GM23338 (cell line): ENCODE measurements around the gene LPIN1. TPM values are rescaled to one million over a fixed set of nuclear protein-coding genes. Genes with fewer than 3 reads are reported as not detected.

Experiments
- ATAC-seq: fragments of 200-7000 bp; cut with Tn5 transposase; 3 replicates; pipeline ENCODE4 v1.9.1; 2020
- DNase-seq: peaks from one replicate; pipeline ENCODE4 v3.0.0-alpha.2; 2015; ENCODE audit warnings: low spot score
- H2AFZ ChIP-seq: fragments of 200-600 bp; sonication (generic); 2 replicates; pipeline ENCODE4 v1.8.0; 2016; ENCODE audit warnings: antibody characterized with exemption, mild to moderate bottlenecking, moderate library complexity
- H3F3A ChIP-seq: fragments of 200-600 bp; sonication (generic); replicated peaks from 2 replicates; pipeline ENCODE4 v1.8.0; 2017; ENCODE audit warnings: antibody characterized with exemption, mixed run types, low read depth
- H3K27ac ChIP-seq: fragments of 200-600 bp; sonication (generic); 2 replicates; pipeline ENCODE4 v1.6.1; 2016; ENCODE audit warnings: low read depth
- H3K27me3 ChIP-seq: fragments of 200-600 bp; sonication (generic); 2 replicates; pipeline ENCODE4 v1.8.0; 2016; ENCODE audit warnings: mild to moderate bottlenecking, mixed run types, moderate library complexity; ENCODE audit not compliant: insufficient read depth
- H3K36me3 ChIP-seq: fragments of 200-600 bp; sonication (generic); 2 replicates; pipeline ENCODE4 v1.8.0; 2016; ENCODE audit warnings: mild to moderate bottlenecking; ENCODE audit not compliant: insufficient read depth
- H3K4me1 ChIP-seq: fragments of 200-600 bp; sonication (generic); 2 replicates; pipeline ENCODE4 v1.8.0; 2016; ENCODE audit warnings: mild to moderate bottlenecking, moderate library complexity; ENCODE audit not compliant: insufficient read depth
- H3K4me2 ChIP-seq: fragments of 200-600 bp; sonication (generic); 2 replicates; pipeline ENCODE4 v1.7.1; 2017; ENCODE audit warnings: mixed run types
- H3K4me3 ChIP-seq: fragments of 200-600 bp; sonication (generic); 2 replicates; pipeline ENCODE4 v1.6.1; 2016; ENCODE audit warnings: mixed run types
- H3K79me2 ChIP-seq: fragments of 200-600 bp; sonication (generic); replicated peaks from 2 replicates; pipeline ENCODE4 v1.8.0; 2017; ENCODE audit warnings: mild to moderate bottlenecking; ENCODE audit not compliant: insufficient read depth
- H3K9me2 ChIP-seq: fragments of 200-600 bp; sonication (generic); 2 replicates; pipeline ENCODE4 v1.8.0; 2017; ENCODE audit not compliant: insufficient read depth
- H4K20me1 ChIP-seq: fragments of 200-600 bp; sonication (generic); replicated peaks from 2 replicates; pipeline ENCODE4 v1.8.0; 2017; ENCODE audit warnings: mild to moderate bottlenecking; ENCODE audit not compliant: insufficient read depth
- H3K27ac Mint-ChIP-seq: 2 replicates; pipeline ENCODE4 v1.8.0; 2020; ENCODE audit warnings: inconsistent platforms, mild to moderate bottlenecking, moderate library complexity, mixed read lengths
- H3K27me3 Mint-ChIP-seq: 3 replicates; pipeline ENCODE4 v1.8.0; 2022; ENCODE audit warnings: low read depth, mild to moderate bottlenecking, moderate library complexity, mixed read lengths, inconsistent platforms; ENCODE audit not compliant: insufficient read depth, poor library complexity
- H3K36me3 Mint-ChIP-seq: 3 replicates; pipeline ENCODE4 v1.8.0; 2021; ENCODE audit warnings: low read depth, mild to moderate bottlenecking, inconsistent platforms, moderate library complexity, mixed read lengths
- H3K4me1 Mint-ChIP-seq: 3 replicates; pipeline ENCODE4 v1.8.0; 2020; ENCODE audit warnings: mild to moderate bottlenecking, inconsistent platforms, mixed read lengths
- H3K4me3 Mint-ChIP-seq: 3 replicates; pipeline ENCODE4 v1.8.0; 2021; ENCODE audit warnings: moderate library complexity, mild to moderate bottlenecking, inconsistent platforms, mixed read lengths
- H3K9me3 Mint-ChIP-seq: 3 replicates; pipeline ENCODE4 v1.8.0; 2020; ENCODE audit warnings: moderate library complexity, mild to moderate bottlenecking, inconsistent platforms, mixed read lengths
- CREB1 ChIP-seq: fragments of 250-450 bp; sonication (Bioruptor Pico); IDR thresholded peaks from 2 replicates; pipeline ENCODE4 v1.5.0; 2020; ENCODE audit warnings: low read depth, mild to moderate bottlenecking, moderate library complexity
- CTCF ChIP-seq, 2 experiments: fragments of 200-600 bp in 1 of 2; sonication (generic) in 1 of 2; conservative IDR thresholded peaks; 2 replicates each; pipeline versions ENCODE4 v1.5.1 to v1.6.1; 2016 to 2017; ENCODE audit warnings: antibody characterized with exemption in 2 of 2, low read depth in 2 of 2, mild to moderate bottlenecking in 2 of 2, moderate library complexity in 1 of 2
- EZH2 ChIP-seq: fragments of 200-600 bp; sonication (generic); IDR thresholded peaks from one replicate; pipeline ENCODE4 v1.8.0; 2017; ENCODE audit warnings: antibody characterized with exemption, mild to moderate bottlenecking, low read depth; ENCODE audit not compliant: unreplicated experiment
- EZH2phosphoT487 ChIP-seq: fragments of 200-600 bp; sonication (generic); IDR thresholded peaks from one replicate; pipeline ENCODE4 v1.8.1; 2018; ENCODE audit warnings: antibody characterized with exemption; ENCODE audit not compliant: unreplicated experiment
- JUNB ChIP-seq: IDR thresholded peaks from one replicate; pipeline ENCODE4 v1.6.1; 2016; ENCODE audit warnings: antibody characterized with exemption; ENCODE audit not compliant: unreplicated experiment
- NANOG ChIP-seq: IDR thresholded peaks from 2 replicates; pipeline ENCODE4 v1.6.1; 2016; ENCODE audit warnings: antibody characterized with exemption, borderline replicate concordance
- REST ChIP-seq: IDR thresholded peaks from one replicate; pipeline ENCODE4 v1.6.1; 2018; ENCODE audit warnings: antibody characterized with exemption; ENCODE audit not compliant: unreplicated experiment
- ZNF114 ChIP-seq: fragments of 250-450 bp; sonication (Bioruptor Pico); IDR thresholded peaks from 2 replicates; pipeline ENCODE4 v1.5.0; 2020; ENCODE audit warnings: mild to moderate bottlenecking, moderate library complexity
- ZNF331 ChIP-seq: fragments of 250-450 bp; sonication (Bioruptor Pico); IDR thresholded peaks from 2 replicates; pipeline ENCODE4 v1.5.0; 2020; ENCODE audit warnings: low read depth, mild to moderate bottlenecking, moderate library complexity
- polyA plus RNA-seq: library from polyadenylated mRNA; unstranded; fragments of >200 nt; fragmentation: Nextera tagmentation; extraction: Ambion mirVana; gene quantifications from 2 replicates; pipeline ENCODE4 v1.2.1, GENCODE V29; 2016
- total RNA-seq: library from RNA; depleted of rRNA; stranded (reverse); fragments of >200 nt; shearing (Covaris generic); gene quantifications from 2 replicates; pipeline ENCODE4 v1.2.3, GENCODE V29; 2014
- TF ChIP-seq, protein P1 (sequence below): IDR thresholded peaks from 2 replicates; pipeline ENCODE4 v1.6.1; 2016; ENCODE audit warnings: antibody characterized with exemption

The LPIN1 gene
- total and polyA plus RNA-seq, 2 experiments from 2014 or later = 4.4 to 9.5 TPM

DNA sequence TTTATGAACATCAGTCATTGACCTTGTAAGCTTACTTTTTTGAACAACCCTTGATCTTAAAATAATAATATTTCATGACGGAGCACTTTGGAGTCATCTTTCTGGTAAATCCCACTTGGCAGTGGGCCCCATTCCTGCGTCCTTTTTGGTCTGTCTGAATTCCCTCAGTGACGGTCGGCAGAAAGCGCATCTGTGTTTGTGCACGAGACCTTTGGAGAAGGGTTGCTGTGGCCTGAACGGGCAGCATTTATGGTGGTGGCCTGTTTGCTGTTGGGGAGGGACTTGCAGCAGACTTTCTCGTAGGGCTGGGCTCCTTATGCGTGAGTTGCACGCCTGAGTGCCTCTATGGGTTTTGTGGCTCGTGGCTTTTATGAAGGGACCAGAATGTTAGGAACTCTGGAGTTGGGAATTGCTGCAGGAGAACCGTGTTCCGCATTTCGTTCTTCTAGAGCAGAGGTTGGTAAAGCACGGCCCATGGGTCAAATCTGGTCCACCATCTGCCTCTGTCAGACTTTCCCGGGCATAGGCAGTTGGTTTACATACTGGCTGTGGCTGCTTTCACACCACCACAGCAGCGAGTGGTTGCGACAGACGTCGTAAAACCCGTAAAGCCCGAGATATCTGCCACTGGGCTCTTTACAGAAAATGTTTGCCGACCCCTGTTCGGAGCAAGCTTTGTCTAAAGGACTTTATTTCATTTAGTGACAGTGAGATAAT is 30.8 kb downstream of the LPIN1 start (continued):
- TF ChIP-seq REST (no peak), ZNF114 (CRISPR knock-in tag) (no peak), CTCF (conservative IDR thresholded peaks at IDR 0.05; ENCODE audit: low read depth in 2 of 2) (no peak), NANOG (no peak)

DNA sequence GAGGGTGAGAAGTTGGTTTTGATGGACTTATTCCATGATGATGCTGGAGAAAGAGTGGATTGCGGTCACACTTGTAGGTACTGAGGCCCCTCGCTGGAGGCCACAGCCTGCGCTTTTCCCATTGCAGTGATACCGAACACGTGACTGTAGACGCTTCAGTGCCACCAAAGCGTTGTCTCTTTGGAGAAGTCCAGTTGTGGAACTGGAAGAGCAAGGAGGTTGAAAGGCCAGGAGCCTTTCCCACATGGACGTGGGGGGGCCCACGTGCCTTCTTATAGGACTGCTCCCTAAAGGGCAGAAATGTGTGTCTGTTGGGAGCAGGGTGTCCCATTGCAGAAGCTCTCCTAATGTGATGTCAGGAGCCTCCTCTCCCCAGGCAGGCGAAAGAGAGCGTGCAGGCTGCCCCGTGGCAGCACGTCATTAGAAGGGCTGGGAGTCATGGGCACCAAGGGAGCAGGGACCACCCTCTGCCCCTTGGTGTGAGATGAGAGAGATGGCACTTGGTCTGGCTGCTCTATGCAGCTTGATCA is 31.5 kb downstream of the LPIN1 start:
- Mint-ChIP-seq H3K36me3 (no peaks in the 10 kb centered on the region; the same call in 1 of the 3 replicates), H3K4me1 (peaks cover 6% of the 10 kb centered on the region; the same call in 1 of the 3 replicates), H3K27ac (no peak overlapping the region), H3K4me3 (no peak overlapping the region), H3K27me3 (no peaks in the 10 kb centered on the region), H3K9me3 (no peaks in the 10 kb centered on the region)
- DNase-seq (no peak), ATAC-seq (no peak)
- H3K9me2 ChIP-seq = 0 out of 2 replicates have a peak, but pooled peaks cover 4% of the 10 kb centered on the region
- no peaks in the 10 kb centered on the region for H3F3A ChIP-seq
- H4K20me1 ChIP-seq = no peaks in the 10 kb centered on the region
- no peak overlapping the region for H3K27ac ChIP-seq
- no peaks in the 10 kb centered on the region for H3K27me3 ChIP-seq
- no peaks in the 10 kb centered on the region for H3K79me2 ChIP-seq
- H2AFZ ChIP-seq = no peak overlapping the region
- H3K4me2 ChIP-seq = no peak overlapping the region
- no peak overlapping the region for H3K4me3 ChIP-seq
- H3K36me3 ChIP-seq = peaks cover 3% of the 10 kb centered on the region; the same call in 1 of the 2 replicates
- H3K4me1 ChIP-seq = peaks cover 10% of the 10 kb centered on the region; the same call in 1 of the 2 replicates
- TF ChIP-seq ZNF114 (CRISPR knock-in tag) = no peak
- TF ChIP-seq EZH2 = no peak
- TF ChIP-seq ZNF331 = no peak
- TF ChIP-seq, protein P1, sequence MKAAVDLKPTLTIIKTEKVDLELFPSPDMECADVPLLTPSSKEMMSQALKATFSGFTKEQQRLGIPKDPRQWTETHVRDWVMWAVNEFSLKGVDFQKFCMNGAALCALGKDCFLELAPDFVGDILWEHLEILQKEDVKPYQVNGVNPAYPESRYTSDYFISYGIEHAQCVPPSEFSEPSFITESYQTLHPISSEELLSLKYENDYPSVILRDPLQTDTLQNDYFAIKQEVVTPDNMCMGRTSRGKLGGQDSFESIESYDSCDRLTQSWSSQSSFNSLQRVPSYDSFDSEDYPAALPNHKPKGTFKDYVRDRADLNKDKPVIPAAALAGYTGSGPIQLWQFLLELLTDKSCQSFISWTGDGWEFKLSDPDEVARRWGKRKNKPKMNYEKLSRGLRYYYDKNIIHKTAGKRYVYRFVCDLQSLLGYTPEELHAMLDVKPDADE = no peak
- TF ChIP-seq CREB1 (CRISPR knock-in tag) = no peak
- TF ChIP-seq NANOG = no peak
- no peak for TF ChIP-seq JUNB
- TF ChIP-seq EZH2phosphoT487 = no peak
- no peak for TF ChIP-seq REST
